ENCODE data around the gene COX20. TPM values are rescaled to one million over a fixed set of nuclear protein-coding genes. Genes with fewer than 3 reads are reported as not detected.

Gene COX20
- total and polyA plus RNA-seq, 2 of the 13 experiments (the other 11 are each of a cell fraction or from before 2014, with no cell fraction given) = 34.4 to 95.8 TPM

DNA sequence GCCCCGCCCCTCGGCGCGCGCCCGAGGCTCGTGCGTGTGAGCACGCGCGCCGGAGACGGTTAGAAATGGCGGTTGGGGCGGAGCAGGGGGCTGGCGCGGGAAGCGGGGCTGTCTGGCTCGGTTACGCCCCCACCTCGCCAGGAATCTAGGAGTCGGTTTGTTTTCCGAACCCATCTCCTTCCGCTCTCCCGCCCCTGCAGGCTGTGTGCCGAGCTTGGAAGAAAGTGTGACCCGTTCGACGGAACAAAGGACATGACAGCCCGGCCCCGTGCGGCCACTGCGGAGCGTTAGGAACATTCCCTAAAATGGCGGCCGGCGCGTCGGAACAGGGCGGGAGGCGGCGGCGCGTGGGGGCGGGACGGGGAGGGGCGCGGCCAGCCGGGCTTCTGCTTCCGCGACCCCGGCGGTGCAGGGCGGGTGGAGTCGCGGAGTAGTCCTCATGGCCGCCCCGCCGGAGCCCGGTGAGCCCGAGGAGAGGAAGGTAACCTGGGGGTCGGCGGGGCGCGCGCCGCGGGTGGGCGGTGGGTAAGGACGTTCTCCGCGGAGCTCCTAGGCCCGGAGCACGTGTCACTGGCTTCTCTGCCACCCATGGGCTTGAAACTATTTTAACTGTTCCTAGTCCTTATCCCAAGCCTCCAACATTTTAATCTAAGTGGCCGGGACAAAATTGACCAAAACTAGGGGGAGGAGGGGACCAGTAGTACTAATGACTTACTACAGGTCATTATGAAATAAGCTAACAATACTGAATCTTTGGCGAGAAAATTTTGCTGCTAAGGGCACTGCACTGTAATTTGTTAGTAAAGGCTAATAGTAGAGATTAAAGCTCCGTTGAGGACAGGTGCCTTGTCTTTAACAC is at the start of gene COX20 (continued):
- TF ChIP-seq, protein P1, sequence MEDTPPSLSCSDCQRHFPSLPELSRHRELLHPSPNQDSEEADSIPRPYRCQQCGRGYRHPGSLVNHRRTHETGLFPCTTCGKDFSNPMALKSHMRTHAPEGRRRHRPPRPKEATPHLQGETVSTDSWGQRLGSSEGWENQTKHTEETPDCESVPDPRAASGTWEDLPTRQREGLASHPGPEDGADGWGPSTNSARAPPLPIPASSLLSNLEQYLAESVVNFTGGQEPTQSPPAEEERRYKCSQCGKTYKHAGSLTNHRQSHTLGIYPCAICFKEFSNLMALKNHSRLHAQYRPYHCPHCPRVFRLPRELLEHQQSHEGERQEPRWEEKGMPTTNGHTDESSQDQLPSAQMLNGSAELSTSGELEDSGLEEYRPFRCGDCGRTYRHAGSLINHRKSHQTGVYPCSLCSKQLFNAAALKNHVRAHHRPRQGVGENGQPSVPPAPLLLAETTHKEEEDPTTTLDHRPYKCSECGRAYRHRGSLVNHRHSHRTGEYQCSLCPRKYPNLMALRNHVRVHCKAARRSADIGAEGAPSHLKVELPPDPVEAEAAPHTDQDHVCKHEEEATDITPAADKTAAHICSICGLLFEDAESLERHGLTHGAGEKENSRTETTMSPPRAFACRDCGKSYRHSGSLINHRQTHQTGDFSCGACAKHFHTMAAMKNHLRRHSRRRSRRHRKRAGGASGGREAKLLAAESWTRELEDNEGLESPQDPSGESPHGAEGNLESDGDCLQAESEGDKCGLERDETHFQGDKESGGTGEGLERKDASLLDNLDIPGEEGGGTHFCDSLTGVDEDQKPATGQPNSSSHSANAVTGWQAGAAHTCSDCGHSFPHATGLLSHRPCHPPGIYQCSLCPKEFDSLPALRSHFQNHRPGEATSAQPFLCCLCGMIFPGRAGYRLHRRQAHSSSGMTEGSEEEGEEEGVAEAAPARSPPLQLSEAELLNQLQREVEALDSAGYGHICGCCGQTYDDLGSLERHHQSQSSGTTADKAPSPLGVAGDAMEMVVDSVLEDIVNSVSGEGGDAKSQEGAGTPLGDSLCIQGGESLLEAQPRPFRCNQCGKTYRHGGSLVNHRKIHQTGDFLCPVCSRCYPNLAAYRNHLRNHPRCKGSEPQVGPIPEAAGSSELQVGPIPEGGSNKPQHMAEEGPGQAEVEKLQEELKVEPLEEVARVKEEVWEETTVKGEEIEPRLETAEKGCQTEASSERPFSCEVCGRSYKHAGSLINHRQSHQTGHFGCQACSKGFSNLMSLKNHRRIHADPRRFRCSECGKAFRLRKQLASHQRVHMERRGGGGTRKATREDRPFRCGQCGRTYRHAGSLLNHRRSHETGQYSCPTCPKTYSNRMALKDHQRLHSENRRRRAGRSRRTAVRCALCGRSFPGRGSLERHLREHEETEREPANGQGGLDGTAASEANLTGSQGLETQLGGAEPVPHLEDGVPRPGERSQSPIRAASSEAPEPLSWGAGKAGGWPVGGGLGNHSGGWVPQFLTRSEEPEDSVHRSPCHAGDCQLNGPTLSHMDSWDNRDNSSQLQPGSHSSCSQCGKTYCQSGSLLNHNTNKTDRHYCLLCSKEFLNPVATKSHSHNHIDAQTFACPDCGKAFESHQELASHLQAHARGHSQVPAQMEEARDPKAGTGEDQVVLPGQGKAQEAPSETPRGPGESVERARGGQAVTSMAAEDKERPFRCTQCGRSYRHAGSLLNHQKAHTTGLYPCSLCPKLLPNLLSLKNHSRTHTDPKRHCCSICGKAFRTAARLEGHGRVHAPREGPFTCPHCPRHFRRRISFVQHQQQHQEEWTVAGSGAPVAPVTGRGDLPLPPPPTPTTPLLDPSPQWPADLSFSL (CRISPR knock-in tag; IDR thresholded peaks at IDR 0.05) = no peak
- 0 out of 2 replicates have a peak, but pooled peaks have one; percentile 43 for TF ChIP-seq HOXA7 (CRISPR knock-in tag; IDR thresholded peaks at IDR 0.05)
- no peak for TF ChIP-seq HMGA1 (CRISPR knock-in tag; conservative IDR thresholded peaks at IDR 0.05)
- TF ChIP-seq ZNF20 (CRISPR knock-in tag; IDR thresholded peaks at IDR 0.05) = no peak
- no peak for TF ChIP-seq TSC22D2 (CRISPR knock-in tag; IDR thresholded peaks at IDR 0.05; ENCODE audit: borderline replicate concordance)
- TF ChIP-seq SIN3B (IDR thresholded peaks at IDR 0.05; ENCODE audit: low read length) = no peak
- TF ChIP-seq, protein P2, sequence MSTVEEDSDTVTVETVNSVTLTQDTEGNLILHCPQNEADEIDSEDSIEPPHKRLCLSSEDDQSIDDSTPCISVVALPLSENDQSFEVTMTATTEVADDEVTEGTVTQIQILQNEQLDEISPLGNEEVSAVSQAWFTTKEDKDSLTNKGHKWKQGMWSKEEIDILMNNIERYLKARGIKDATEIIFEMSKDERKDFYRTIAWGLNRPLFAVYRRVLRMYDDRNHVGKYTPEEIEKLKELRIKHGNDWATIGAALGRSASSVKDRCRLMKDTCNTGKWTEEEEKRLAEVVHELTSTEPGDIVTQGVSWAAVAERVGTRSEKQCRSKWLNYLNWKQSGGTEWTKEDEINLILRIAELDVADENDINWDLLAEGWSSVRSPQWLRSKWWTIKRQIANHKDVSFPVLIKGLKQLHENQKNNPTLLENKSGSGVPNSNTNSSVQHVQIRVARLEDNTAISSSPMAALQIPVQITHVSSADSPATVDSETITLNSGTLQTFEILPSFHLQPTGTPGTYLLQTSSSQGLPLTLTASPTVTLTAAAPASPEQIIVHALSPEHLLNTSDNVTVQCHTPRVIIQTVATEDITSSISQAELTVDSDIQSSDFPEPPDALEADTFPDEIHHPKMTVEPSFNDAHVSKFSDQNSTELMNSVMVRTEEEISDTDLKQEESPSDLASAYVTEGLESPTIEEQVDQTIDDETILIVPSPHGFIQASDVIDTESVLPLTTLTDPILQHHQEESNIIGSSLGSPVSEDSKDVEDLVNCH (CRISPR knock-in tag; IDR thresholded peaks at IDR 0.05) = no peak
- TF ChIP-seq ZHX2 (IDR thresholded peaks at IDR 0.05; ENCODE audit: low read depth) = peak; percentile 81
- peak; percentile 16; the same call in 1 of the 2 replicates for TF ChIP-seq ZHX2 (CRISPR knock-in tag; IDR thresholded peaks at IDR 0.05; ENCODE audit: borderline replicate concordance)

Measured in HepG2 (cell line).